B cell (primary cell): ENCODE results near the gene DCPS. TPM values are rescaled to one million over a fixed set of nuclear protein-coding genes. Genes with fewer than 3 reads are reported as not detected.

ENCODE experiments used
- ATAC-seq: fragments of 200-7000 bp; cut with Tn5 transposase; one replicate; pipeline ENCODE4 v1.10.0; 2021; ENCODE audit warnings: low read depth, mild to moderate bottlenecking, moderate number of reproducible peaks, moderate library complexity
- CTCF ChIA-PET: fragments of 350-600 bp; sonication (Branson Sonifier 250); formaldehyde crosslinking; loops from one replicate; lab custom pipeline; 2021; ENCODE audit warnings: antibody characterized with exemption, inconsistent platforms; lab: Charles Lee
- POLR2A ChIA-PET: fragments of 350-600 bp; sonication (Branson Sonifier 250); formaldehyde crosslinking; loops from one replicate; lab custom pipeline; 2021; ENCODE audit warnings: antibody characterized with exemption; lab: Charles Lee
- DNase-seq: peaks from one replicate; pipeline ENCODE4 v3.0.0; 2013
- H2AFZ ChIP-seq: 2 replicates; pipeline ENCODE4 v1.6.1; 2012; ENCODE audit warnings: mild to moderate bottlenecking, low read depth, low read length; ENCODE audit not compliant: insufficient read depth, poor library complexity, severe bottlenecking
- H3K27ac ChIP-seq, 2 donors: 1 replicate in 1 of 2; 2 replicates in 1 of 2; pipeline ENCODE4 v1.5.1; 2012 to 2013; ENCODE audit warnings: low read length in 2 of 2, mild to moderate bottlenecking in 2 of 2, moderate library complexity in 1 of 2
- H3K27me3 ChIP-seq, 4 experiments: fragments of 200-600 bp in 1 of 4; sonication (generic) in 1 of 4; replicated peaks in 1 of 4; 1 replicate in 2 of 4; 2 replicates in 2 of 4; pipeline versions ENCODE4 v1.6.1 to v1.7.0; 2013 to 2016; ENCODE audit warnings: low read length in 3 of 4, mild to moderate bottlenecking in 2 of 4, mixed read lengths in 1 of 4, moderate library complexity in 1 of 4; ENCODE audit not compliant: insufficient read depth in 4 of 4, control insufficient read depth in 3 of 4; ENCODE audit errors: control extremely low read depth in 1 of 4
- H3K36me3 ChIP-seq, 2 experiments: replicated peaks in 1 of 2; 1 replicate in 1 of 2; 2 replicates in 1 of 2; pipeline versions ENCODE4 v1.6.1 to v1.7.1; 2013; ENCODE audit warnings: low read length in 1 of 2; ENCODE audit not compliant: insufficient read depth in 2 of 2, control insufficient read depth in 1 of 2; ENCODE audit errors: control extremely low read depth in 1 of 2, extremely low read depth in 1 of 2
- H3K4me1 ChIP-seq, 2 donors: fragments of 200-600 bp in 1 of 2; sonication (generic) in 1 of 2; 1 replicate in 1 of 2; 2 replicates in 1 of 2; pipeline versions ENCODE4 v1.5.1 to v1.6.1; 2013 to 2017; ENCODE audit warnings: low read length in 2 of 2; ENCODE audit not compliant: control insufficient read depth in 2 of 2, insufficient read depth in 2 of 2
- H3K4me2 ChIP-seq: replicated peaks from 2 replicates; pipeline ENCODE3; 2012; ENCODE audit warnings: mild to moderate bottlenecking, low read depth, low read length; ENCODE audit not compliant: poor library complexity, severe bottlenecking
- H3K4me3 ChIP-seq, 5 experiments: fragments of 200-600 bp in 1 of 5; sonication (generic) in 1 of 5; 1 replicate in 3 of 5; 2 replicates in 2 of 5; pipeline versions ENCODE4 v1.5.1 to v1.7.0; 2011 to 2016; ENCODE audit warnings: low read length in 4 of 5, mild to moderate bottlenecking in 4 of 5, low read depth in 2 of 5, control low read depth in 1 of 5, moderate library complexity in 1 of 5; ENCODE audit not compliant: insufficient read depth in 1 of 5; ENCODE audit errors: control extremely low read depth in 1 of 5, extremely low read depth in 1 of 5
- H3K79me2 ChIP-seq: fragments of 200-600 bp; sonication (generic); one replicate; pipeline ENCODE4 v1.6.0; 2016; ENCODE audit warnings: low read length; ENCODE audit not compliant: control insufficient read depth, insufficient read depth
- H3K9ac ChIP-seq: fragments of 200-600 bp; sonication (generic); 2 replicates; pipeline ENCODE4 v1.6.1; 2017; ENCODE audit warnings: mild to moderate bottlenecking, low read length, moderate library complexity
- H3K9me3 ChIP-seq, 3 donors: one replicate each; pipeline versions ENCODE4 v1.6.1 to v1.7.1; 2013; ENCODE audit warnings: low read length in 2 of 3; ENCODE audit not compliant: control insufficient read depth in 2 of 3, insufficient read depth in 1 of 3; ENCODE audit errors: control extremely low read depth in 1 of 3
- H4K20me1 ChIP-seq: 2 replicates; pipeline ENCODE4 v1.6.0; 2012; ENCODE audit warnings: mild to moderate bottlenecking, low read length; ENCODE audit not compliant: insufficient read depth, control insufficient read depth, poor library complexity, severe bottlenecking
- H3K27ac Mint-ChIP-seq: one replicate; pipeline ENCODE4 v1.8.0; 2021; ENCODE audit warnings: mixed read lengths
- H3K27me3 Mint-ChIP-seq: one replicate; pipeline ENCODE4 v1.8.0; 2021; ENCODE audit warnings: mixed read lengths
- H3K4me1 Mint-ChIP-seq: one replicate; pipeline ENCODE4 v1.8.0; 2021; ENCODE audit warnings: mixed read lengths
- H3K4me3 Mint-ChIP-seq: one replicate; pipeline ENCODE4 v1.8.0; 2021; ENCODE audit warnings: mixed read lengths
- H3K9me3 Mint-ChIP-seq: one replicate; pipeline ENCODE4 v1.8.0; 2022; ENCODE audit warnings: mixed read lengths; ENCODE audit not compliant: insufficient read depth
- EZH2 ChIP-seq: IDR thresholded peaks from 2 replicates; pipeline ENCODE4 v1.6.1; 2012; ENCODE audit warnings: borderline replicate concordance, low read depth, mild to moderate bottlenecking, moderate library complexity, low read length; ENCODE audit not compliant: insufficient read depth, poor library complexity, severe bottlenecking
- WGBS: methylation state at CpG from one replicate; pipeline ENCODE4 v1.1.5; 2013; ENCODE audit warnings: missing lambda C conversion rate; ENCODE audit not compliant: insufficient coverage; 5-methylcytosine and 5-hydroxymethylcytosine counted together
- intact Hi-C: fragments of 100-400 bp; cut with micrococcal nuclease; formaldehyde crosslinking; loops from one replicate; pipeline ENCODE4 v1.10.0; 2022
- polyA plus RNA-seq: library from polyadenylated mRNA; depleted of rRNA; stranded (reverse); fragments of >200 nt; gene quantifications from 2 replicates; pipeline ENCODE4 v1.2.3, GENCODE V29; 2012
- total RNA-seq, 2 donors: library from RNA; stranded (reverse); fragments of 120-200 nt in 1 of 2; gene quantifications; 1 replicate in 1 of 2; 2 replicates in 1 of 2; pipeline versions ENCODE4 v1.2.3 to v1.2.4, GENCODE V29; 2013 to 2022
- TF ChIP-seq, protein P1 (sequence below): fragments of 200-600 bp; IDR thresholded peaks from one replicate; pipeline ENCODE4 v1.8.0; 2022; ENCODE audit warnings: antibody characterized with exemption, mild to moderate bottlenecking

DCPS gene
- total and polyA plus RNA-seq, 2 donors (not counting 1 experiment from before 2014, with no cell fraction given), result 21.7 to 37.1 TPM

DNA sequence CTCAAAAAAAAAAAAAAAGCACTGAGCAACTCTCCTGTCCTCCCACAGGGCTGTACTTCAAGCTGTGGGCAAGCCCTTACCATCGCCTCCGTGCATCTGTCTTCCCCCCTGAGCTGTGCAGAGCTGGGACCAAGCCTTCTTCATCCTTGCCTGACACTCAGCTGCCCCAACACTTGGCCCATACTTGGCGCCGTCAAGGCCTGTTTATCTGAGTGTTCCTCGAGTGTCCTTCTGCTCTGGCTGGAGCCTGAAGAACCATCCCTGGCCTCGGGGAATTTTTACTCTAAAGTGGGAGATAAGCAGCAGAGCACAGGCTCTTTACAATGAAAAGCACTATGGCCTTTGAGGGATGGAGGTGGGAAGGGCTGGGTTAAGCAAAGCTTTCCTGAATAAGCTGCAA is 22.6 kb upstream of the DCPS start:
- no peak overlapping the region for H3K4me2 ChIP-seq

GRCh38 chr11:126281666-126282175 is 22.1 kb upstream of the DCPS start:
- intact Hi-C loops, result no loop called here
- ChIA-PET CTCF (interaction anchor here (1.1 kb wide), 1 partner anchor 29 kb away, joined by 5 read pairs; no protein-coding TSS in a partner anchor), POLR2A (interaction anchor here (0.7 to 1.8 kb wide), 4 partner anchors 9 to 72 kb away, joined by 3 to 9 read pairs (median 4); partner anchors contain the start of genes DCPS, FOXRED1 and SRPRA)
- ATAC-seq (no peak), DNase-seq (no peak)
- Histone ChIP-seq H3K79me2 (peaks cover 23% of the 10 kb centered on the region), H3K27me3 (no peaks in the 10 kb centered on the region), H3K27ac (no peak overlapping the region), H4K20me1 (no peaks in the 10 kb centered on the region), H3K4me2 (peak overlapping the region; percentile 97), H3K9me3 (no peaks in the 10 kb centered on the region), H3K4me1 (peaks cover 17 to 31% of the 10 kb centered on the region in 2 donors), H2AFZ (peak overlapping the region; percentile 94), H3K4me3 (no peak overlapping the region), H3K9ac (no peak overlapping the region), H3K36me3 (peaks cover 0 to 3% of the 10 kb centered on the region in 2 experiments)
- Mint-ChIP-seq H3K4me3 (peak overlapping the region; percentile 100), H3K27me3 (no peaks in the 10 kb centered on the region), H3K27ac (peak overlapping the region; percentile 95), H3K4me1 (peaks cover 44% of the 10 kb centered on the region), H3K9me3 (no peaks in the 10 kb centered on the region)
- no peak for TF ChIP-seq EZH2
- TF ChIP-seq, protein P1, sequence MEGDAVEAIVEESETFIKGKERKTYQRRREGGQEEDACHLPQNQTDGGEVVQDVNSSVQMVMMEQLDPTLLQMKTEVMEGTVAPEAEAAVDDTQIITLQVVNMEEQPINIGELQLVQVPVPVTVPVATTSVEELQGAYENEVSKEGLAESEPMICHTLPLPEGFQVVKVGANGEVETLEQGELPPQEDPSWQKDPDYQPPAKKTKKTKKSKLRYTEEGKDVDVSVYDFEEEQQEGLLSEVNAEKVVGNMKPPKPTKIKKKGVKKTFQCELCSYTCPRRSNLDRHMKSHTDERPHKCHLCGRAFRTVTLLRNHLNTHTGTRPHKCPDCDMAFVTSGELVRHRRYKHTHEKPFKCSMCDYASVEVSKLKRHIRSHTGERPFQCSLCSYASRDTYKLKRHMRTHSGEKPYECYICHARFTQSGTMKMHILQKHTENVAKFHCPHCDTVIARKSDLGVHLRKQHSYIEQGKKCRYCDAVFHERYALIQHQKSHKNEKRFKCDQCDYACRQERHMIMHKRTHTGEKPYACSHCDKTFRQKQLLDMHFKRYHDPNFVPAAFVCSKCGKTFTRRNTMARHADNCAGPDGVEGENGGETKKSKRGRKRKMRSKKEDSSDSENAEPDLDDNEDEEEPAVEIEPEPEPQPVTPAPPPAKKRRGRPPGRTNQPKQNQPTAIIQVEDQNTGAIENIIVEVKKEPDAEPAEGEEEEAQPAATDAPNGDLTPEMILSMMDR, result no peak
- 100% methylated on average over 3 of the region's 10 CpGs for WGBS

More for the DNA sequence above, 22.6 kb upstream of the DCPS start:
- Histone ChIP-seq H3K4me1 (peaks cover 17 to 31% of the 10 kb centered on the region in 2 donors), H4K20me1 (no peaks in the 10 kb centered on the region), H3K27me3 (no peaks in the 10 kb centered on the region), H3K79me2 (peaks cover 21% of the 10 kb centered on the region), H3K4me3 (no peak overlapping the region), H3K36me3 (peaks cover 0 to 3% of the 10 kb centered on the region in 2 experiments), H3K27ac (no peak overlapping the region), H3K9ac (no peak overlapping the region), H3K9me3 (no peaks in the 10 kb centered on the region), H2AFZ (no peak overlapping the region)
- Mint-ChIP-seq H3K9me3 (no peaks in the 10 kb centered on the region), H3K27me3 (no peaks in the 10 kb centered on the region), H3K4me3 (peak overlapping the region; percentile 100), H3K27ac (peak overlapping the region; percentile 95), H3K4me1 (peaks cover 44% of the 10 kb centered on the region)
- intact Hi-C loops, result no loop called here
- DNase-seq, result no peak
- WGBS, result 96% methylated on average over 6 of the region's 6 CpGs
- POLR2A ChIA-PET, result interaction anchor here (0.7 to 1.8 kb wide), 3 partner anchors 13 to 72 kb away, joined by 3 to 9 read pairs (median 5); partner anchors contain the start of genes DCPS, FOXRED1 and SRPRA
- TF ChIP-seq, protein P1, result no peak
- TF ChIP-seq EZH2, result no peak
- CTCF ChIA-PET, result interaction anchor here (1.1 kb wide), 1 partner anchor 30 kb away, joined by 5 read pairs; no protein-coding TSS in a partner anchor
- no peak for ATAC-seq
